GM18951 (cell line): Measurements from ENCODE around the gene SHISA8.
"Not testable (repeated sequence)": the region's sequence is repeated elsewhere in the genome, so short reads cannot be mapped to it uniquely, and the experiment has no call there.

Experiments used
- POLR2A ChIP-seq: IDR thresholded peaks from 4 replicates; pipeline ENCODE4 v1.6.1; 2011; ENCODE audit warnings: mild to moderate bottlenecking; ENCODE audit not compliant: insufficient read length, insufficient read depth; ENCODE audit errors: extremely low read depth
- in situ Hi-C: fragments of 300-500 bp; cut with MboI; formaldehyde crosslinking; loops from one replicate; pipeline ENCODE4 v1.12.0; 2022; ENCODE audit warnings: low sequenced_read_pairs, mixed read lengths, inconsistent platforms; ENCODE audit not compliant: unreplicated experiment

The SHISA8 gene

GRCh38 chr22:41892721-41893120 is 22.2 kb downstream of the SHISA8 start:
- TF ChIP-seq POLR2A: no peak
- in situ Hi-C loops: no loop called here

GRCh38 chr22:41891407-41891806 is 23.5 kb downstream of the SHISA8 start:
- in situ Hi-C loops: no loop called here
- no peak for TF ChIP-seq POLR2A

- in situ Hi-C loops: no loop called here
These were observed 26.2 kb downstream of the SHISA8 start for GRCh38 chr22:41888627-41889200.

GRCh38 chr22:41885516-41885915 is 29.4 kb downstream of the SHISA8 start:
- no peak for TF ChIP-seq POLR2A
- in situ Hi-C loops: no loop called here

More at GRCh38 chr22:41888627-41889200, 26.2 kb downstream of the SHISA8 start:
- TF ChIP-seq POLR2A: no peak

- in situ Hi-C loops: no loop called here
- TF ChIP-seq POLR2A: no peak
These were observed 29.8 kb downstream of the SHISA8 start for GRCh38 chr22:41885116-41885515.

GRCh38 chr22:41883400-41883799 is 31.5 kb downstream of the SHISA8 start:
- in situ Hi-C loops: no loop called here
- TF ChIP-seq POLR2A: no peak

- TF ChIP-seq POLR2A: no peak
- in situ Hi-C loops: no loop called here
These were observed 34.2 kb downstream of the SHISA8 start for GRCh38 chr22:41880653-41881052.

GRCh38 chr22:41876675-41877074 is 38.2 kb downstream of the SHISA8 start:
- no peak for TF ChIP-seq POLR2A
- in situ Hi-C loops: no loop called here

- TF ChIP-seq POLR2A: no peak
- in situ Hi-C loops: no loop called here
These were observed 38.6 kb downstream of the SHISA8 start for GRCh38 chr22:41876275-41876674.

GRCh38 chr22:41875531-41876270 is 39.2 kb downstream of the SHISA8 start:
- in situ Hi-C loops: no loop called here
- no peak for TF ChIP-seq POLR2A

- in situ Hi-C loops: no loop called here
- no peak for TF ChIP-seq POLR2A
These were observed 40.8 kb downstream of the SHISA8 start for GRCh38 chr22:41874090-41874489.

GRCh38 chr22:41873391-41873790 is 41.5 kb downstream of the SHISA8 start:
- in situ Hi-C loops: no loop called here
- TF ChIP-seq POLR2A: no peak

- TF ChIP-seq POLR2A: no peak
- in situ Hi-C loops: no loop called here
These were observed 44.1 kb downstream of the SHISA8 start for GRCh38 chr22:41870786-41871185.

- in situ Hi-C loops: not testable (repeated sequence)
These were observed 44.8 kb downstream of the SHISA8 start for GRCh38 chr22:41870081-41870480.
